K562 (cell line): ENCODE measurements around the gene NACA. TPM values are rescaled to one million over a fixed set of nuclear protein-coding genes. Genes with fewer than 3 reads are reported as not detected.

ENCODE experiments used
- ATF1 ChIP-seq, 2 experiments: fragments of 450-650 bp in 1 of 2; IDR thresholded peaks; 2 replicates each; pipeline ENCODE4 v1.6.1; 2016; ENCODE audit warnings: missing compliant biosample characterization in 1 of 2, missing genetic modification characterization in 1 of 2
- CBX3 ChIP-seq, 2 experiments: IDR thresholded peaks; 1 replicate in 1 of 2; 2 replicates in 1 of 2; pipeline ENCODE4 v1.6.1; 2012; ENCODE audit warnings: inconsistent platforms in 2 of 2, low read length in 2 of 2, borderline replicate concordance in 1 of 2, control low read depth in 1 of 2
- E2F3 ChIP-seq: fragments of 250-450 bp; sonication (Bioruptor Pico); IDR thresholded peaks from 2 replicates; pipeline ENCODE4 v1.4.0; 2020; ENCODE audit warnings: mild to moderate bottlenecking
- FOSL1 ChIP-seq: fragments of 200-800 bp; sonication (Bioruptor generic); conservative IDR thresholded peaks from 2 replicates; pipeline ENCODE4 v1.6.1; 2016; ENCODE audit warnings: missing genetic modification characterization, missing compliant biosample characterization
- FOXA3 ChIP-seq, 2 experiments: fragments of 450-650 bp in 1 of 2; sonication (generic) in 1 of 2; formaldehyde crosslinking; IDR thresholded peaks in 1 of 2; conservative IDR thresholded peaks in 1 of 2; 2 replicates each; pipeline versions ENCODE4 v1.4.0 to v1.8.0; 2020 to 2022; ENCODE audit warnings: mild to moderate bottlenecking in 2 of 2, missing genetic modification reagents in 1 of 2
- HEY1 ChIP-seq: fragments of 250-450 bp; sonication (Bioruptor Pico); IDR thresholded peaks from 2 replicates; pipeline ENCODE4 v1.5.0; 2020; ENCODE audit warnings: mild to moderate bottlenecking, moderate library complexity, borderline replicate concordance
- MAZ ChIP-seq, 2 experiments: fragments of 450-650 bp in 1 of 2; sonication (generic) in 1 of 2; formaldehyde crosslinking; IDR thresholded peaks in 1 of 2; conservative IDR thresholded peaks in 1 of 2; 2 replicates each; pipeline versions ENCODE4 v1.4.0 to v1.5.0; 2020; ENCODE audit warnings: mild to moderate bottlenecking in 1 of 2, missing genetic modification reagents in 1 of 2
- POLR2H ChIP-seq: IDR thresholded peaks from 2 replicates; pipeline ENCODE4 v1.6.1; 2016; ENCODE audit warnings: missing genetic modification characterization, low read depth, mild to moderate bottlenecking, control low read depth, missing compliant biosample characterization, moderate library complexity
- SETDB1 ChIP-seq: IDR thresholded peaks from one replicate; pipeline ENCODE4 v1.6.1; 2012; ENCODE audit warnings: low read length, control low read depth, inconsistent platforms
- STAG1 ChIP-seq: sonication (generic); formaldehyde crosslinking; IDR thresholded peaks from 2 replicates; pipeline ENCODE4 v1.5.0; 2020; ENCODE audit warnings: missing genetic modification reagents, borderline replicate concordance
- ZNF124 ChIP-seq: sonication (generic); formaldehyde crosslinking; IDR thresholded peaks from 2 replicates; pipeline ENCODE4 v1.8.1; 2022; ENCODE audit warnings: missing genetic modification reagents
- ZNF384 ChIP-seq: IDR thresholded peaks from 2 replicates; pipeline ENCODE4 v1.6.1; 2012; ENCODE audit warnings: low read depth, low read length, improper control_type of control experiment
- polyA plus RNA-seq, 8 experiments: library from polyadenylated mRNA; depleted of rRNA in 4 of 8; stranded (reverse) in 5 of 8; unstranded in 3 of 8; fragments of >200 nt; fragmentation: Nextera tagmentation in 2 of 8; fragmentation: Illumina TruSeq in 1 of 8; extraction: Ambion mirVana in 2 of 8; extraction: Trizol in 1 of 8; gene quantifications; 2 replicates each; pipeline versions ENCODE4 v1.2.1 to v1.2.3, GENCODE V29; 2011 to 2014; ENCODE audit warnings: inconsistent platforms in 1 of 8, missing spikeins in 1 of 8
- total RNA-seq, 7 experiments: library from RNA; depleted of rRNA in 6 of 7; stranded (reverse); fragments of >200 nt in 6 of 7; fragmentation: Illumina TruSeq in 2 of 7; extraction: Trizol in 2 of 7; gene quantifications; 2 replicates each; pipeline versions ENCODE4 v1.2.1 to v1.2.3, GENCODE V29; 2011 to 2021; ENCODE audit warnings: low replicate concordance in 1 of 7
- TF ChIP-seq, protein P1 (sequence below): sonication (generic); formaldehyde crosslinking; IDR thresholded peaks from 2 replicates; pipeline ENCODE4 v1.4.0; 2020; ENCODE audit warnings: mild to moderate bottlenecking, missing genetic modification reagents
- TF ChIP-seq, protein P2 (sequence below): fragments of 450-650 bp; IDR thresholded peaks from 2 replicates; pipeline ENCODE4 v1.6.1; 2017; ENCODE audit warnings: antibody characterized with exemption, mild to moderate bottlenecking
- TF ChIP-seq, protein P3 (sequence below): sonication (generic); formaldehyde crosslinking; IDR thresholded peaks from 2 replicates; pipeline ENCODE4 v1.8.0; 2022; ENCODE audit warnings: mild to moderate bottlenecking, missing genetic modification reagents

NACA gene
- total and polyA plus RNA-seq, 9 of the 15 experiments (the other 6 are each of a cell fraction or from before 2014, with no cell fraction given), result 1,030 to 2,416 (median 1,645) TPM

- no peak for TF ChIP-seq SETDB1
- TF ChIP-seq E2F3 (CRISPR knock-in tag), result peak; percentile 99
- TF ChIP-seq POLR2H (tag), result peak; percentile 71
- no peak for TF ChIP-seq HEY1
- no peak for TF ChIP-seq STAG1 (CRISPR knock-in tag)
- no peak for TF ChIP-seq ZNF124
- no peak for TF ChIP-seq ATF1 (CRISPR knock-in tag; IDR thresholded peaks at IDR 0.05)
- peak; percentile 82 for TF ChIP-seq ATF1 (tag; IDR thresholded peaks at IDR 0.05)
- TF ChIP-seq FOXA3 (CRISPR knock-in tag; conservative IDR thresholded peaks at IDR 0.05 in 1 of 2, IDR thresholded peaks at IDR 0.05 in 1 of 2), result peak in 1 of 2 experiments; percentile 50; a peak in 1 of 4 replicates
- TF ChIP-seq, protein P1, sequence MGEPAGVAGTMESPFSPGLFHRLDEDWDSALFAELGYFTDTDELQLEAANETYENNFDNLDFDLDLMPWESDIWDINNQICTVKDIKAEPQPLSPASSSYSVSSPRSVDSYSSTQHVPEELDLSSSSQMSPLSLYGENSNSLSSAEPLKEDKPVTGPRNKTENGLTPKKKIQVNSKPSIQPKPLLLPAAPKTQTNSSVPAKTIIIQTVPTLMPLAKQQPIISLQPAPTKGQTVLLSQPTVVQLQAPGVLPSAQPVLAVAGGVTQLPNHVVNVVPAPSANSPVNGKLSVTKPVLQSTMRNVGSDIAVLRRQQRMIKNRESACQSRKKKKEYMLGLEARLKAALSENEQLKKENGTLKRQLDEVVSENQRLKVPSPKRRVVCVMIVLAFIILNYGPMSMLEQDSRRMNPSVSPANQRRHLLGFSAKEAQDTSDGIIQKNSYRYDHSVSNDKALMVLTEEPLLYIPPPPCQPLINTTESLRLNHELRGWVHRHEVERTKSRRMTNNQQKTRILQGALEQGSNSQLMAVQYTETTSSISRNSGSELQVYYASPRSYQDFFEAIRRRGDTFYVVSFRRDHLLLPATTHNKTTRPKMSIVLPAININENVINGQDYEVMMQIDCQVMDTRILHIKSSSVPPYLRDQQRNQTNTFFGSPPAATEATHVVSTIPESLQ (CRISPR knock-in tag), result peak; percentile 89
- peak; percentile 35; the same call in 1 of the 2 replicates for TF ChIP-seq FOSL1 (tag)
- peak; percentile 32 for TF ChIP-seq ZNF384
- TF ChIP-seq, protein P2, sequence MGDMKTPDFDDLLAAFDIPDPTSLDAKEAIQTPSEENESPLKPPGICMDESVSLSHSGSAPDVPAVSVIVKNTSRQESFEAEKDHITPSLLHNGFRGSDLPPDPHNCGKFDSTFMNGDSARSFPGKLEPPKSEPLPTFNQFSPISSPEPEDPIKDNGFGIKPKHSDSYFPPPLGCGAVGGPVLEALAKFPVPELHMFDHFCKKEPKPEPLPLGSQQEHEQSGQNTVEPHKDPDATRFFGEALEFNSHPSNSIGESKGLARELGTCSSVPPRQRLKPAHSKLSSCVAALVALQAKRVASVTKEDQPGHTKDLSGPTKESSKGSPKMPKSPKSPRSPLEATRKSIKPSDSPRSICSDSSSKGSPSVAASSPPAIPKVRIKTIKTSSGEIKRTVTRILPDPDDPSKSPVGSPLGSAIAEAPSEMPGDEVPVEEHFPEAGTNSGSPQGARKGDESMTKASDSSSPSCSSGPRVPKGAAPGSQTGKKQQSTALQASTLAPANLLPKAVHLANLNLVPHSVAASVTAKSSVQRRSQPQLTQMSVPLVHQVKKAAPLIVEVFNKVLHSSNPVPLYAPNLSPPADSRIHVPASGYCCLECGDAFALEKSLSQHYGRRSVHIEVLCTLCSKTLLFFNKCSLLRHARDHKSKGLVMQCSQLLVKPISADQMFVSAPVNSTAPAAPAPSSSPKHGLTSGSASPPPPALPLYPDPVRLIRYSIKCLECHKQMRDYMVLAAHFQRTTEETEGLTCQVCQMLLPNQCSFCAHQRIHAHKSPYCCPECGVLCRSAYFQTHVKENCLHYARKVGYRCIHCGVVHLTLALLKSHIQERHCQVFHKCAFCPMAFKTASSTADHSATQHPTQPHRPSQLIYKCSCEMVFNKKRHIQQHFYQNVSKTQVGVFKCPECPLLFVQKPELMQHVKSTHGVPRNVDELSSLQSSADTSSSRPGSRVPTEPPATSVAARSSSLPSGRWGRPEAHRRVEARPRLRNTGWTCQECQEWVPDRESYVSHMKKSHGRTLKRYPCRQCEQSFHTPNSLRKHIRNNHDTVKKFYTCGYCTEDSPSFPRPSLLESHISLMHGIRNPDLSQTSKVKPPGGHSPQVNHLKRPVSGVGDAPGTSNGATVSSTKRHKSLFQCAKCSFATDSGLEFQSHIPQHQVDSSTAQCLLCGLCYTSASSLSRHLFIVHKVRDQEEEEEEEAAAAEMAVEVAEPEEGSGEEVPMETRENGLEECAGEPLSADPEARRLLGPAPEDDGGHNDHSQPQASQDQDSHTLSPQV, result peak; percentile 75
- TF ChIP-seq, protein P3, sequence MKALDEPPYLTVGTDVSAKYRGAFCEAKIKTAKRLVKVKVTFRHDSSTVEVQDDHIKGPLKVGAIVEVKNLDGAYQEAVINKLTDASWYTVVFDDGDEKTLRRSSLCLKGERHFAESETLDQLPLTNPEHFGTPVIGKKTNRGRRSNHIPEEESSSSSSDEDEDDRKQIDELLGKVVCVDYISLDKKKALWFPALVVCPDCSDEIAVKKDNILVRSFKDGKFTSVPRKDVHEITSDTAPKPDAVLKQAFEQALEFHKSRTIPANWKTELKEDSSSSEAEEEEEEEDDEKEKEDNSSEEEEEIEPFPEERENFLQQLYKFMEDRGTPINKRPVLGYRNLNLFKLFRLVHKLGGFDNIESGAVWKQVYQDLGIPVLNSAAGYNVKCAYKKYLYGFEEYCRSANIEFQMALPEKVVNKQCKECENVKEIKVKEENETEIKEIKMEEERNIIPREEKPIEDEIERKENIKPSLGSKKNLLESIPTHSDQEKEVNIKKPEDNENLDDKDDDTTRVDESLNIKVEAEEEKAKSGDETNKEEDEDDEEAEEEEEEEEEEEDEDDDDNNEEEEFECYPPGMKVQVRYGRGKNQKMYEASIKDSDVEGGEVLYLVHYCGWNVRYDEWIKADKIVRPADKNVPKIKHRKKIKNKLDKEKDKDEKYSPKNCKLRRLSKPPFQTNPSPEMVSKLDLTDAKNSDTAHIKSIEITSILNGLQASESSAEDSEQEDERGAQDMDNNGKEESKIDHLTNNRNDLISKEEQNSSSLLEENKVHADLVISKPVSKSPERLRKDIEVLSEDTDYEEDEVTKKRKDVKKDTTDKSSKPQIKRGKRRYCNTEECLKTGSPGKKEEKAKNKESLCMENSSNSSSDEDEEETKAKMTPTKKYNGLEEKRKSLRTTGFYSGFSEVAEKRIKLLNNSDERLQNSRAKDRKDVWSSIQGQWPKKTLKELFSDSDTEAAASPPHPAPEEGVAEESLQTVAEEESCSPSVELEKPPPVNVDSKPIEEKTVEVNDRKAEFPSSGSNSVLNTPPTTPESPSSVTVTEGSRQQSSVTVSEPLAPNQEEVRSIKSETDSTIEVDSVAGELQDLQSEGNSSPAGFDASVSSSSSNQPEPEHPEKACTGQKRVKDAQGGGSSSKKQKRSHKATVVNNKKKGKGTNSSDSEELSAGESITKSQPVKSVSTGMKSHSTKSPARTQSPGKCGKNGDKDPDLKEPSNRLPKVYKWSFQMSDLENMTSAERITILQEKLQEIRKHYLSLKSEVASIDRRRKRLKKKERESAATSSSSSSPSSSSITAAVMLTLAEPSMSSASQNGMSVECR (CRISPR knock-in tag), result peak; percentile 66
- TF ChIP-seq MAZ (CRISPR knock-in tag; conservative IDR thresholded peaks at IDR 0.05 in 1 of 2, IDR thresholded peaks at IDR 0.05 in 1 of 2), result peak; percentile 63 to 82
- TF ChIP-seq CBX3 (IDR thresholded peaks at IDR 0.05; ENCODE audit: borderline replicate concordance in 1 of 2, low read length in 2 of 2), result 0 out of 3 replicates have a peak, but pooled peaks of 1 of the 2 experiments have one; percentile 53
Measured at GRCh38 chr12:56751712-56752598, 26.9 kb upstream of the NACA start, which contains the start of gene PRIM1 (continued).
